B cell (primary cell): ENCODE measurements around the gene PVR.
"Not testable (repeated sequence)": the region's sequence is repeated elsewhere in the genome, so short reads cannot be mapped to it uniquely, and the experiment has no call there.

Experiments
- CTCF ChIP-seq: fragments of 200-600 bp; IDR thresholded peaks from one replicate; pipeline ENCODE4 v1.8.0; 2022; ENCODE audit warnings: antibody characterized with exemption, mild to moderate bottlenecking
- EZH2 ChIP-seq: IDR thresholded peaks from 2 replicates; pipeline ENCODE4 v1.6.1; 2012; ENCODE audit warnings: borderline replicate concordance, low read depth, mild to moderate bottlenecking, moderate library complexity, low read length; ENCODE audit not compliant: insufficient read depth, poor library complexity, severe bottlenecking

GRCh38 chr19:44634058-44634457 is 9.7 kb upstream of the PVR start:
- not testable (repeated sequence) for TF ChIP-seq CTCF, EZH2
